ENCODE results near the gene VDAC1. TPM values are rescaled to one million over a fixed set of nuclear protein-coding genes. Genes with fewer than 3 reads are reported as not detected.

Gene VDAC1
- total RNA-seq, 2 donors from 2014 or later: 37.6 to 65.1 TPM

- DNase-seq: no peak
- H3K27me3 ChIP-seq: no peaks in the 10 kb centered on the region
- TF ChIP-seq POLR2A (IDR thresholded peaks at IDR 0.05) (no peak), CTCF (IDR thresholded peaks at IDR 0.05) (no peak)
- H3K9me3 ChIP-seq: no peaks in the 10 kb centered on the region
- peaks cover 20% of the 10 kb centered on the region for H3K4me1 ChIP-seq
- no peak overlapping the region for H3K4me3 ChIP-seq
- intact Hi-C loops (cut with DNase I): no loop called here
- no peak overlapping the region for H3K27ac ChIP-seq
- 80% methylated on average over 9 of the region's 9 CpGs for WGBS, 2 donors
- ATAC-seq: no peak
- no peaks in the 10 kb centered on the region for H3K36me3 ChIP-seq (replicated peaks in 1 of 2; ENCODE audit: insufficient read depth in 1 of 2, low read depth in 2 of 2)
Measured at GRCh38 chr5:133928587-133929393, 76.0 kb downstream of the VDAC1 start.

- H3K27me3 ChIP-seq: no peaks in the 10 kb centered on the region
- ATAC-seq (no peak), DNase-seq (no peak)
- H3K27ac ChIP-seq: peak overlapping the region in 3 of 4 donors; percentile 34 to 61 (median 50)
- no peak overlapping the region for H3K4me3 ChIP-seq
- intact Hi-C loops (cut with DNase I): no loop called here
- TF ChIP-seq POLR2A (IDR thresholded peaks at IDR 0.05) (no peak), CTCF (IDR thresholded peaks at IDR 0.05) (no peak)
- H3K36me3 ChIP-seq (replicated peaks in 1 of 2; ENCODE audit: insufficient read depth in 1 of 2, low read depth in 2 of 2): no peaks in the 10 kb centered on the region
- no peaks in the 10 kb centered on the region for H3K9me3 ChIP-seq
- WGBS, 2 donors: 78 to 80% methylated on average over 12 to 13 of the region's 13 CpGs
- H3K4me1 ChIP-seq: peaks cover 20% of the 10 kb centered on the region
Measured at GRCh38 chr5:133927300-133928180, 77.2 kb downstream of the VDAC1 start.

- peak in 3 of 4 donors; percentile 46 to 58 (median 53) for DNase-seq
- TF ChIP-seq CTCF (IDR thresholded peaks at IDR 0.05): no peak
- no peak for TF ChIP-seq POLR2A (IDR thresholded peaks at IDR 0.05)
- Histone ChIP-seq H3K27ac (peak overlapping the region in 3 of 4 donors; percentile 50 to 61 (median 50)), H3K36me3 (replicated peaks in 1 of 2; ENCODE audit: insufficient read depth in 1 of 2, low read depth in 2 of 2) (no peaks in the 10 kb centered on the region), H3K4me1 (peaks cover 20% of the 10 kb centered on the region), H3K27me3 (no peaks in the 10 kb centered on the region), H3K4me3 (no peak overlapping the region), H3K9me3 (no peaks in the 10 kb centered on the region)
- intact Hi-C loops (cut with DNase I): no loop called here
- ATAC-seq: peak; percentile 83
- 61 to 65% methylated on average over 12 to 17 of the region's 17 CpGs for WGBS, 2 donors
Measured at GRCh38 chr5:133926489-133927299, 78.1 kb downstream of the VDAC1 start.

- H3K4me3 ChIP-seq: no peak overlapping the region
- TF ChIP-seq POLR2A (IDR thresholded peaks at IDR 0.05) (no peak), CTCF (IDR thresholded peaks at IDR 0.05) (no peak)
- peaks cover 20% of the 10 kb centered on the region for H3K4me1 ChIP-seq
- DNase-seq: no peak
- no peaks in the 10 kb centered on the region for H3K36me3 ChIP-seq (replicated peaks in 1 of 2; ENCODE audit: insufficient read depth in 1 of 2, low read depth in 2 of 2)
- no peak for ATAC-seq
- H3K27ac ChIP-seq: peak overlapping the region in 2 of 4 donors; percentile 50 to 61
- no peaks in the 10 kb centered on the region for H3K9me3 ChIP-seq
- 95 to 98% methylated on average over 7 to 12 of the region's 12 CpGs for WGBS, 2 donors
- H3K27me3 ChIP-seq: no peaks in the 10 kb centered on the region
- intact Hi-C loops (cut with DNase I): no loop called here
Measured at GRCh38 chr5:133925866-133926488, 78.8 kb downstream of the VDAC1 start.

All from body of pancreas (tissue), 4 donors.